ENCODE data around the gene MRAS. TPM values are rescaled to one million over a fixed set of nuclear protein-coding genes. Genes with fewer than 3 reads are reported as not detected.
"Not testable (repeated sequence)": the region's sequence is repeated elsewhere in the genome, so short reads cannot be mapped to it uniquely, and the experiment has no call there.

MRAS gene
- total and polyA plus RNA-seq, 2 experiments from 2014 or later: 16.5 to 17.9 TPM

GRCh38 chr3:138375447-138375846, 27.1 kb downstream of the MRAS start:
- Histone ChIP-seq H3K27ac (no peak overlapping the region), H3K4me3 (no peak overlapping the region), H3K9me3 (ENCODE audit: low read depth) (no peaks in the 10 kb centered on the region), H3K4me2 (no peak overlapping the region), H3K36me3 (replicated peaks; ENCODE audit: insufficient read depth, low read depth) (no peaks in the 10 kb centered on the region), H3K9me2 (replicated peaks; ENCODE audit: insufficient read depth) (no peaks in the 10 kb centered on the region), H4K20me1 (ENCODE audit: insufficient read depth, poor library complexity, severe bottlenecking) (no peaks in the 10 kb centered on the region), H3K4me1 (ENCODE audit: insufficient read depth) (no peaks in the 10 kb centered on the region), H3K79me2 (no peaks in the 10 kb centered on the region), H3K27me3 (no peaks in the 10 kb centered on the region), H2AFZ (no peak overlapping the region)
- WGBS (ENCODE audit: low lambda C conversion rate, missing lambda C conversion rate): 86% methylated on average over 4 of the region's 4 CpGs
- TF ChIP-seq CTCF (IDR thresholded peaks at IDR 0.05; ENCODE audit: poor library complexity): no peak
- TF ChIP-seq EZH2phosphoT487 (IDR thresholded peaks at IDR 0.05; ENCODE audit: low read depth, severe bottlenecking, unreplicated experiment): no peak
- TF ChIP-seq EZH2 (IDR thresholded peaks at IDR 0.05; ENCODE audit: borderline replicate concordance): no peak
- DNase-seq (ENCODE audit: low spot score): no peak

GRCh38 chr3:138376663-138377062, 28.3 kb downstream of the MRAS start:
- H3K4me2 ChIP-seq: no peak overlapping the region
- no peak for DNase-seq (ENCODE audit: low spot score)
- H3K9me3 ChIP-seq (ENCODE audit: low read depth): no peaks in the 10 kb centered on the region
- WGBS (ENCODE audit: low lambda C conversion rate, missing lambda C conversion rate): 83% methylated on average over 2 of the region's 2 CpGs
- no peaks in the 10 kb centered on the region for H3K9me2 ChIP-seq (replicated peaks; ENCODE audit: insufficient read depth)
- H3K27me3 ChIP-seq: no peaks in the 10 kb centered on the region
- no peak overlapping the region for H2AFZ ChIP-seq
- H3K27ac ChIP-seq: no peak overlapping the region
- TF ChIP-seq CTCF (IDR thresholded peaks at IDR 0.05; ENCODE audit: poor library complexity) (no peak), EZH2phosphoT487 (IDR thresholded peaks at IDR 0.05; ENCODE audit: low read depth, severe bottlenecking, unreplicated experiment) (no peak), EZH2 (IDR thresholded peaks at IDR 0.05; ENCODE audit: borderline replicate concordance) (no peak)
- no peaks in the 10 kb centered on the region for H3K79me2 ChIP-seq
- no peak overlapping the region for H3K4me3 ChIP-seq
- no peaks in the 10 kb centered on the region for H4K20me1 ChIP-seq (ENCODE audit: insufficient read depth, poor library complexity, severe bottlenecking)
- H3K4me1 ChIP-seq (ENCODE audit: insufficient read depth): peaks cover under 1% of the 10 kb centered on the region
- H3K36me3 ChIP-seq (replicated peaks; ENCODE audit: insufficient read depth, low read depth): no peaks in the 10 kb centered on the region

- not testable (repeated sequence) for H3K27me3 ChIP-seq; H4K20me1 ChIP-seq (ENCODE audit: insufficient read depth, poor library complexity, severe bottlenecking); DNase-seq (ENCODE audit: low spot score); H2AFZ ChIP-seq; H3K4me1 ChIP-seq (ENCODE audit: insufficient read depth); H3K9me2 ChIP-seq (replicated peaks; ENCODE audit: insufficient read depth); H3K4me3 ChIP-seq; H3K9me3 ChIP-seq (ENCODE audit: low read depth); H3K27ac ChIP-seq; H3K79me2 ChIP-seq; H3K36me3 ChIP-seq (replicated peaks; ENCODE audit: insufficient read depth, low read depth); H3K4me2 ChIP-seq
- WGBS (ENCODE audit: low lambda C conversion rate, missing lambda C conversion rate): 95% methylated on average over 11 of the region's 11 CpGs
Observed at GRCh38 chr3:138377212-138377611, 28.8 kb downstream of the MRAS start.

- H4K20me1 ChIP-seq (ENCODE audit: insufficient read depth, poor library complexity, severe bottlenecking): no peaks in the 10 kb centered on the region
- H3K4me2 ChIP-seq: no peak overlapping the region
- peaks cover 3% of the 10 kb centered on the region for H3K4me1 ChIP-seq (ENCODE audit: insufficient read depth)
- H3K36me3 ChIP-seq (replicated peaks; ENCODE audit: insufficient read depth, low read depth): no peaks in the 10 kb centered on the region
- WGBS (ENCODE audit: low lambda C conversion rate, missing lambda C conversion rate): 91% methylated on average over 5 of the region's 5 CpGs
- H2AFZ ChIP-seq: no peak overlapping the region
- no peaks in the 10 kb centered on the region for H3K9me2 ChIP-seq (replicated peaks; ENCODE audit: insufficient read depth)
- H3K27me3 ChIP-seq: no peaks in the 10 kb centered on the region
- no peak for TF ChIP-seq EZH2 (IDR thresholded peaks at IDR 0.05; ENCODE audit: borderline replicate concordance)
- TF ChIP-seq CTCF (IDR thresholded peaks at IDR 0.05; ENCODE audit: poor library complexity): no peak
- no peak for TF ChIP-seq EZH2phosphoT487 (IDR thresholded peaks at IDR 0.05; ENCODE audit: low read depth, severe bottlenecking, unreplicated experiment)
- H3K9me3 ChIP-seq (ENCODE audit: low read depth): no peaks in the 10 kb centered on the region
- no peak overlapping the region for H3K27ac ChIP-seq
- no peaks in the 10 kb centered on the region for H3K79me2 ChIP-seq
- no peak overlapping the region for H3K4me3 ChIP-seq
- DNase-seq (ENCODE audit: low spot score): no peak
Observed at GRCh38 chr3:138377804-138378203, 29.4 kb downstream of the MRAS start.
